Ureter (tissue), 1 donor: ENCODE data around the gene PRKAG1. TPM values are rescaled to one million over a fixed set of nuclear protein-coding genes. Genes with fewer than 3 reads are reported as not detected.

Experiments used
- DNase-seq: peaks from one replicate; pipeline ENCODE4 v3.0.0-alpha.2; 2020; ENCODE audit warnings: low spot score
- total RNA-seq: library from RNA; stranded (reverse); gene quantifications from one replicate; pipeline ENCODE4 v1.2.4, GENCODE V29; 2023
- donor health status: DM: yes; HTN: yes; CAD: no.

The PRKAG1 gene
- total RNA-seq, 1 donor from 2014 or later: 72.6 TPM

- no peak for DNase-seq
Observed at GRCh38 chr12:49010092-49010668, 8.4 kb downstream of the PRKAG1 start.

- no peak for DNase-seq
Observed at GRCh38 chr12:49008943-49009342, 9.6 kb downstream of the PRKAG1 start.

- no peak for DNase-seq
Observed at GRCh38 chr12:49000346-49000745, 18.2 kb downstream of the PRKAG1 start.

- DNase-seq: no peak
Observed at GRCh38 chr12:48999371-49000131, 19.0 kb downstream of the PRKAG1 start, which contains the start of gene DDN. TSS of gene DDN (minus strand) at chr12:48999375. CDS start at chr12:48999287, 88 bp downstream.

- DNase-seq: no peak
Observed at GRCh38 chr12:48998497-48999353, 19.9 kb downstream of the PRKAG1 start.

- DNase-seq: no peak
Observed at GRCh38 chr12:48997719-48998496, 20.7 kb downstream of the PRKAG1 start.

- peak; percentile 81 for DNase-seq
Observed at GRCh38 chr12:48996794-48997718, 21.5 kb downstream of the PRKAG1 start.

GRCh38 chr12:48995086-48995879 is 23.3 kb downstream of the PRKAG1 start:
- DNase-seq: peak; percentile 84

- DNase-seq: no peak
Observed at GRCh38 chr12:48994224-48995085, 24.1 kb downstream of the PRKAG1 start.

GRCh38 chr12:48993787-48994186 is 24.8 kb downstream of the PRKAG1 start:
- no peak for DNase-seq

- no peak for DNase-seq
Observed at GRCh38 chr12:48991247-48992050, 27.1 kb downstream of the PRKAG1 start.

GRCh38 chr12:48990552-48990951 is 28.0 kb downstream of the PRKAG1 start:
- DNase-seq: no peak

GRCh38 chr12:48988030-48988649 is 30.4 kb downstream of the PRKAG1 start:
- DNase-seq: no peak

- DNase-seq: no peak
Observed at GRCh38 chr12:48986720-48987291, 31.8 kb downstream of the PRKAG1 start.

- no peak for DNase-seq
Observed at GRCh38 chr12:48985901-48986300, 32.7 kb downstream of the PRKAG1 start.

- DNase-seq: no peak
Observed at GRCh38 chr12:48985475-48985897, 33.1 kb downstream of the PRKAG1 start.
